ENCODE measurements around the gene CRB3.

- TF ChIP-seq CTCF (IDR thresholded peaks at IDR 0.05) (no peak), POLR2A (IDR thresholded peaks at IDR 0.05) (no peak), POLR2AphosphoS5 (IDR thresholded peaks at IDR 0.05; ENCODE audit: insufficient read depth in 1 of 2, low read depth in 1 of 2) (no peak)
These were observed 6.1 kb downstream of the CRB3 start for GRCh38 chr19:6470173-6470572.

Measured in vagina (tissue), 2 donors.